ENCODE results near the gene GNPDA1. TPM values are rescaled to one million over a fixed set of nuclear protein-coding genes. Genes with fewer than 3 reads are reported as not detected.
"Not testable (repeated sequence)": the region's sequence is repeated elsewhere in the genome, so short reads cannot be mapped to it uniquely, and the experiment has no call there.

Gene GNPDA1
- 25.1 TPM for total RNA-seq

DNA sequence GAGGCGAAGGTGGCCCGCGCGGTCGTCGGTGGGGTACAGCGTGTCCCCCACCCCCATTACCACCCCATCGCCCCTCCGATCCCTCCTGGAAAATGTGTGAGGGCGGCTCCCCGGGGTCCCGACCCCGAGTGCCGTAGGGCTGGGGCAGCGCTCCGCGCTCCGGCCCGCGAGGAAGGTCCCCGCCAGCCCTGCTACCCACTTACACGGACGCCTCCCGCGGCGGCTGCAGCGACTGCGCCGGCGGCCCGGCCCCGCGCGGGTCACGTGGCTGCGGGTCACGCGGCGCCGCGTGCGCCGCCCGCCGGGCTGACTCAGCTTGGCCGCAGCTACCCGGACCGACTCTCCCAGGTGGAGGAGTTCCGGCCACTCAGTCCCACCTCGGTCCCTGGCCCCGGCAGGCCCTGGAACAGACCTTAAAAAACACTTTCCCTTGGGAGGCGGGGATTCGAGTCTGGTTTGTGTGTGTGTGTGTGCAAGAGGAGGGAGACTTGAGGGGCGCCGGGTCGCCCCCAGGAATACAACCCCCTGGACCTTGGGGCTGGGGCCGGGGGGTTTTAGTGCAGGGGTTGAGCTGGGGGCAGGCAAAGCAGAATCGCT is at the start of gene GNPDA1:
Gene GNPDA1 (minus strand): TSS at position 236 of the 597 bp plus-strand sequence. CDS start 992 bp downstream, outside the sequence.
- Histone ChIP-seq H3K4me3 (ENCODE audit: low read length in 3 of 3) (peak within 1 kb of the TSS; percentile 77 to 92 (median 85)), H3K4me1 (ENCODE audit: control insufficient read depth in 3 of 3, insufficient read depth in 3 of 3, low read length in 3 of 3) (peaks cover 18 to 35% (median 24%) of the 10 kb centered on the region in 3 donors), H3K27me3 (ENCODE audit: control insufficient read depth in 3 of 3, insufficient read depth in 3 of 3, low read length in 3 of 3) (no peaks in the 10 kb centered on the region), H3K9ac (ENCODE audit: low read depth in 1 of 3, low read length in 3 of 3) (peak within 1 kb of the TSS; percentile 87 to 95 (median 95)), H3K36me3 (ENCODE audit: control insufficient read depth in 3 of 3, insufficient read depth in 3 of 3, low read length in 3 of 3) (peaks cover 4 to 16% (median 9%) of the 10 kb centered on the region in 3 donors), H3K9me3 (ENCODE audit: control insufficient read depth in 3 of 3, low read length in 3 of 3) (no peaks in the 10 kb centered on the region), H3K27ac (ENCODE audit: low read depth, low read length) (peak within 1 kb of the TSS; percentile 98)

DNA sequence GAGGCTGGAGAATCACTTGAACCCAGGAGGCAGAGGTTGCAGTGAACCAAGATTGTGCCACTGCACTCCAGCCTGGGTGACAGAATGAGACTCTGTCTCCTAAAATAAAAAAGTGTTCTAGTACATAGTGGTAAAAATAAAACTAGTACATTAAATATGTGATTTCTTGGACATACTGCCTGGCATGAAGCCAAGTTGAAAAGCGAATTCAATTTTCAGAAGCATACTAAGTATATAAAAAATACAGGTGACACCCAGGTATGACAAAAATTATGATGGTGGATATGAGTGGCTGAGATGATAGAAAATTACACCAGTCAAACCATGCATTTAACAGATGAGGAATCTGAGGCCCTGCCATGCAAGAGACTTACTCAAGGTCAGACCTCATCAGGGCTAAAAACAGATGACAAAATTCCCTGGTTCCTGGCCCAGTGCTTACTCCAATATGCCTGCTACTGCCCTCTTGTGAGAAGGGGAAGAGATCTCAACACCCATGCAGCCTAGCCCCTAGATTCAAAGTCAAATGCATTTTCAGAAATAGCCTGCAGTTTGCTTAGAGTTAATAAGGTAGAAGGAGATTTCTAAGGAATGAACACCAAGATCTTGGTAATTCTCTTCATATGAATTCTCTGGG is 46.6 kb upstream of the GNPDA1 start:
- H3K4me1 ChIP-seq (ENCODE audit: control insufficient read depth in 3 of 3, insufficient read depth in 3 of 3, low read length in 3 of 3) = peaks cover 10 to 13% (median 12%) of the 10 kb centered on the region in 3 donors
- H3K9me3 ChIP-seq (ENCODE audit: control insufficient read depth in 3 of 3, low read length in 3 of 3) = no peaks in the 10 kb centered on the region
- no peaks in the 10 kb centered on the region for H3K36me3 ChIP-seq (ENCODE audit: control insufficient read depth in 3 of 3, insufficient read depth in 3 of 3, low read length in 3 of 3)
- H3K27me3 ChIP-seq (ENCODE audit: control insufficient read depth in 3 of 3, insufficient read depth in 3 of 3, low read length in 3 of 3) = no peaks in the 10 kb centered on the region
- no peak overlapping the region for H3K9ac ChIP-seq (ENCODE audit: low read depth in 1 of 3, low read length in 3 of 3)
- H3K27ac ChIP-seq (ENCODE audit: low read depth, low read length) = no peak overlapping the region
- no peak overlapping the region for H3K4me3 ChIP-seq (ENCODE audit: low read length in 3 of 3)

DNA sequence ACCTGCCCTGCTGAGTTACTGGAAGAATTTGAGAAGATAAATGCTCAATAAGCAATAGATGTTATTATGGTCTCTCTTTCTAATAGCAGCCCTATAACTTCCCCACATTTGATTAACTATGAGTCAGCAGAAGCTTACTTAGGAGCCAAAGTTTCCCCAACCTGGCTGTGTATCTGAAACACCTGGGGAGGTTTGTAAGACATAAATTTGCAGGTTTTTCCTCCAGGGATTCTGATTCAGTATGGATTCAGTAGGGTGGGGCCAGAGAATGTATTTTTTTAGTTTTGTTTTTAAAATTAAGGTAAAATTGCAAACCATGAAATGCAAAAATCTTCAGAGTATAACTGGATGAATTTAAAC is 44.9 kb upstream of the GNPDA1 start:
- Histone ChIP-seq H3K4me3 (ENCODE audit: low read length in 3 of 3) (no peak overlapping the region), H3K9me3 (ENCODE audit: control insufficient read depth in 3 of 3, low read length in 3 of 3) (no peaks in the 10 kb centered on the region), H3K9ac (ENCODE audit: low read depth in 1 of 3, low read length in 3 of 3) (no peak overlapping the region), H3K27me3 (ENCODE audit: control insufficient read depth in 3 of 3, insufficient read depth in 3 of 3, low read length in 3 of 3) (no peaks in the 10 kb centered on the region), H3K27ac (ENCODE audit: low read depth, low read length) (no peak overlapping the region), H3K36me3 (ENCODE audit: control insufficient read depth in 3 of 3, insufficient read depth in 3 of 3, low read length in 3 of 3) (no peaks in the 10 kb centered on the region), H3K4me1 (ENCODE audit: control insufficient read depth in 3 of 3, insufficient read depth in 3 of 3, low read length in 3 of 3) (peaks cover 0 to 2% (median 0%) of the 10 kb centered on the region in 3 donors)

DNA sequence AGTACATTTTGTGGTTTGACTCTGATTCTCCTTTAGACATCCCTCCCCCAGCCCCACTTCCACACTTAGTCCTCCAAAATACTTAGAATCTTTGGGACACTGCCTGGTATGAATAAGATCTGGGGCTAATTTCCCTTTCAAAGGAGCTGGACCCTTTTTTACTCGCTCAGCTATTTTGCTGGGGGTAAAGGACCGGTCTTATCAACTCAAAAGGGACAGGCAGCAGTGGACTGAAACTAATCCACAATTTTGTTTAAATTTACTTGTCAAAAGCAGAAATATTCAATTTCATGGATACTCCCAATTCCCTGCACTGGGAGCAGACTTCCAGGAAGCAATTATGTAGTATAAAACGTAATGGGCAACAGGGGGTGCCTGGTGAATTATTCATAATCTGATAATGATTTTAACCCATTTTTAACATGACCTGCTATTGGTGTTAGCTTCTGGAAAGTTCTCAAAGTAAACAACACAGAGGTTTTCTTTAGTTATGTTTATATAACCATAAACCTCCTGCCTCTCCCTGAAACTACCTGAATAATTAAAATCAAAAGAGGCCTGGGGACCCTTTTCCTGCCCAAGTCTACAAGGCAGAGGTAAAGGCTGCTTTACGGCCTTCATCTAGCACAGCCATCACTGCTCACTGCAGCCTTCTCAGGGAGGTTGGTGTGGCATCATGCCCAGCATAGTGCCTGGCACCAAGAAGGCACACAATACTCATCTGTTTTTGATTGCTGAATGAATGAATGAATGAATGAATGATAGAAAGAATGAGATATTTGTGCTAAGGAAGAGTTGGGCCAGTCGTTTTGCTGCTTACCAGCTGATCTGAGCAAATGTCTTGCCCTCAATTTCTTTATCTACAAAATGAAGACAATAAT is 44.2 kb upstream of the GNPDA1 start:
- H3K4me3 ChIP-seq (ENCODE audit: low read length in 3 of 3) = no peak overlapping the region
- no peaks in the 10 kb centered on the region for H3K9me3 ChIP-seq (ENCODE audit: control insufficient read depth in 3 of 3, low read length in 3 of 3)
- no peaks in the 10 kb centered on the region for H3K36me3 ChIP-seq (ENCODE audit: control insufficient read depth in 3 of 3, insufficient read depth in 3 of 3, low read length in 3 of 3)
- H3K27ac ChIP-seq (ENCODE audit: low read depth, low read length) = no peak overlapping the region
- H3K4me1 ChIP-seq (ENCODE audit: control insufficient read depth in 3 of 3, insufficient read depth in 3 of 3, low read length in 3 of 3) = peaks cover 0 to 2% (median 0%) of the 10 kb centered on the region in 3 donors
- no peaks in the 10 kb centered on the region for H3K27me3 ChIP-seq (ENCODE audit: control insufficient read depth in 3 of 3, insufficient read depth in 3 of 3, low read length in 3 of 3)
- no peak overlapping the region for H3K9ac ChIP-seq (ENCODE audit: low read depth in 1 of 3, low read length in 3 of 3)

DNA sequence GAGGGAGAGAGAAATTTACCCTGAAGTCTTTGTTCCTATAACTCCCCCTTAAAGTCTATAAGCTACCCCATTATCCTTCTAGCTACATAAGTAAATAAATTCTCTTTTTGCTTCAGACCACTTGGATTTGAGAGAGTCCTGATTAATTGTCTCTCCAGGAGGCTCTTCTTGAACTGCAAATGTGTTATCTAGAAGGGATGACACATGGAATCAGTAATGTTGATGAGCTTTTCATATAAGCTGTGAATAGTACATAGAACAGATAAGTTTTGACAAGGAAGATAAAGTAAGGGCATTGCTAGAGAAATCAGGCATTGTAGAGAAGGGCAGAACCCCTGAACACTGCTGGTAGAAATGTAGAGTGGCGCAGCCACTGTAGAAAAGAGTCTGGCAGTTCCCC is 42.5 kb upstream of the GNPDA1 start:
- no peaks in the 10 kb centered on the region for H3K27me3 ChIP-seq (ENCODE audit: control insufficient read depth in 3 of 3, insufficient read depth in 3 of 3, low read length in 3 of 3)
- H3K27ac ChIP-seq (ENCODE audit: low read depth, low read length) = no peak overlapping the region
- no peaks in the 10 kb centered on the region for H3K36me3 ChIP-seq (ENCODE audit: control insufficient read depth in 3 of 3, insufficient read depth in 3 of 3, low read length in 3 of 3)
- no peaks in the 10 kb centered on the region for H3K9me3 ChIP-seq (ENCODE audit: control insufficient read depth in 3 of 3, low read length in 3 of 3)
- H3K9ac ChIP-seq (ENCODE audit: low read depth in 1 of 3, low read length in 3 of 3) = no peak overlapping the region
- H3K4me3 ChIP-seq (ENCODE audit: low read length in 3 of 3) = no peak overlapping the region
- H3K4me1 ChIP-seq (ENCODE audit: control insufficient read depth in 3 of 3, insufficient read depth in 3 of 3, low read length in 3 of 3) = peaks cover 0 to 2% (median 0%) of the 10 kb centered on the region in 3 donors

DNA sequence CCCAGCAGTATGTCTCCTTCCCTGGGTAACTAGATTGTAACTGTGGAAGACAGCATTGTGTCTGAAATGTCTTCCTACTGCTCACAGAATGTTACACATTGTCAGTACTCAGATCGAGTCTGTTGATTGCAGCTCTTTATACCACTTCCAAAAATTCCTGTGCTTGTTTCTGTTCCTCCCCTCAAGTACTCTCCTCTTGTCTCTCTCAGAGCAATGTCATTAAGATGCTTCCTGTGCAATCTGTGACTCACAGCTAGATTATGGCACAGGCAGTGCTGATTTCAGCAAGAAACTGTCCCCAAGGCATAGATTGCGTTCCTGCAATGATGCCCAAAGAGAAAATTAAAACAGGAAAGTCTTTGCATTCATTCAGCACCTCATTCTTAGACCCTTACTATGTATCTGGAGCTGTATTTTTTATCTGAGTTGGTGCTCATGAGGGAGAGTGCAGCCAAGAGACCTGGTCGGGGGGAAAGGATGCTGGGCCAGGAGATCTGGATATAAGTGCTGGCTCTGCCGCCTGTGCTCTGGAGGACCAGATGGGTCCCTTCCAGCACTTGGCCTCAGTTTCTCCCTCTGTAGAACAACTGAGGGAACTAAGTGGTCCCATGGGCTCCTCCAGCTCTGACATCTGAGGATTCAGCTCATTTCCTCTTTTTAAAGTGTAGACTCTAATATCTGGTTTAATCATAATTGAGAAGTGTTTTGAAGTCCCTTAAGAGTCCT is 40.8 kb upstream of the GNPDA1 start:
- Histone ChIP-seq H3K36me3 (ENCODE audit: control insufficient read depth in 3 of 3, insufficient read depth in 3 of 3, low read length in 3 of 3) (no peaks in the 10 kb centered on the region), H3K27ac (ENCODE audit: low read depth, low read length) (no peak overlapping the region), H3K27me3 (ENCODE audit: control insufficient read depth in 3 of 3, insufficient read depth in 3 of 3, low read length in 3 of 3) (no peaks in the 10 kb centered on the region), H3K4me1 (ENCODE audit: control insufficient read depth in 3 of 3, insufficient read depth in 3 of 3, low read length in 3 of 3) (no peaks in the 10 kb centered on the region), H3K9me3 (ENCODE audit: control insufficient read depth in 3 of 3, low read length in 3 of 3) (no peaks in the 10 kb centered on the region), H3K9ac (ENCODE audit: low read depth in 1 of 3, low read length in 3 of 3) (peak overlapping the region in 1 of 3 donors; percentile 12), H3K4me3 (ENCODE audit: low read length in 3 of 3) (no peak overlapping the region)

DNA sequence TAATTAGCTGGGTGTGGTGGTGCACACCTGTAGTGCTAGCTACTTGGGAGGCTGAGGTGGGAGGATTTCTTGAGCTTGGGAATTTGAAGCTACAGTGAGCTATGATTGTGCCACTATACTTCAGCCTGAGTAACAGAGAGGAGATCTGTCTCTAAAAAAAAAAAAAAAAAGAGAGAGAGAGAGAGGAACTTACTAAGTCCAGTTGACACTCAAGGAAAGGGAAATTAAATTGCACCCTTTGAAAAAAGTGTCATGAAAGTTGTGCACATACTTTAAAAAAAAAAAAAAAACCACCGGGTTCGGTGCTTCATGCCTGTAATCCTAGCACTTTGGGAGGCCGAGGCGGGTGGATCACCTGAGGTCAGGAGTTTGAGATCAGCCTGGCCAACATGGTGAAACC is 39.2 kb upstream of the GNPDA1 start:
- H3K9ac ChIP-seq (ENCODE audit: low read depth in 1 of 3, low read length in 3 of 3) = not testable (repeated sequence)

DNA sequence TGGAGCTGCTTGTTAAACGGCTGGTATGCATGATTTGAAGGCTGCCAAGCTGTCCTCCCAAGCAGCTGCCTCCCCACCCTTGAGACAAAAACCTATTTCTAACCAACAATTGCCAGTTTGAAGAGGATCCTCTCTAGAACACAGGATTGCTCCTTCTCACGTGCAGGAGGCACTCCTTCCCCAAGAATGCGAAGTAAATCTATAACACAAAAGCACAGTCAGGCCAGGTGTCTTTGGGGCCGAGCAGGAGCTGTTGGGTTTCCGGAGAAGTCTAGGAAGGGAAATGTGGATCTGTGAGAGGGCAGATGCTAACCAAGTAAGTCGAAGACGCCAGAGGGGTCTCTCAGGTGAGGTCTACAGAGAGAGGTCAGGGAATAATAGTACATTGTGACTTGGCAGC is 35.4 kb upstream of the GNPDA1 start:
- H3K27me3 ChIP-seq (ENCODE audit: control insufficient read depth in 3 of 3, insufficient read depth in 3 of 3, low read length in 3 of 3) = no peaks in the 10 kb centered on the region

More for the DNA sequence above, 39.2 kb upstream of the GNPDA1 start:
- not testable (repeated sequence) for H3K27ac ChIP-seq (ENCODE audit: low read depth, low read length); H3K27me3 ChIP-seq (ENCODE audit: control insufficient read depth in 3 of 3, insufficient read depth in 3 of 3, low read length in 3 of 3); H3K4me3 ChIP-seq (ENCODE audit: low read length in 3 of 3); H3K4me1 ChIP-seq (ENCODE audit: control insufficient read depth in 3 of 3, insufficient read depth in 3 of 3, low read length in 3 of 3); H3K36me3 ChIP-seq (ENCODE audit: control insufficient read depth in 3 of 3, insufficient read depth in 3 of 3, low read length in 3 of 3); H3K9me3 ChIP-seq (ENCODE audit: control insufficient read depth in 3 of 3, low read length in 3 of 3)

DNA sequence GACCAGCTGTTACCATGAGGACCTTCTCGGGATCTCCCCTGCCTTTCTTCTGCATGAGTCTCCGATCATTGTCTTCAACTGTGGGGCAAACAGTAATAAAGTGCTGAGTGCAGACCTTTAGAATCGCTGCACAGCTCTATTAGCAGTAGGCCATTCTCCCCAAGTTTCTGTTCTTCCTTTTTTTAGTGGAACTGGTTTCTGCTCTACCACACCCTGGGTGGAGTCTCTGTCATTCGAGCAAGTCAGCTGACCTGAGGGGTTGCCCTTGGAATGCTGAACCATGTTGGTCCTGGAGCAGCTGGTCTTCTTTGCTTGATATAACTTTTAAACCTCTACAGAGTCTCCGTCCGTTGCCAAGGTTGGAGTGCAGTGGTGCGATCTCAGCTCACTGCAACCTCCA is 33.4 kb upstream of the GNPDA1 start:
- Histone ChIP-seq H3K27me3 (ENCODE audit: control insufficient read depth in 3 of 3, insufficient read depth in 3 of 3, low read length in 3 of 3) (no peaks in the 10 kb centered on the region), H3K36me3 (ENCODE audit: control insufficient read depth in 3 of 3, insufficient read depth in 3 of 3, low read length in 3 of 3) (no peaks in the 10 kb centered on the region), H3K4me1 (ENCODE audit: control insufficient read depth in 3 of 3, insufficient read depth in 3 of 3, low read length in 3 of 3) (no peaks in the 10 kb centered on the region), H3K27ac (ENCODE audit: low read depth, low read length) (no peak overlapping the region), H3K4me3 (ENCODE audit: low read length in 3 of 3) (no peak overlapping the region), H3K9ac (ENCODE audit: low read depth in 1 of 3, low read length in 3 of 3) (no peak overlapping the region), H3K9me3 (ENCODE audit: control insufficient read depth in 3 of 3, low read length in 3 of 3) (no peaks in the 10 kb centered on the region)

More for the DNA sequence above, 35.4 kb upstream of the GNPDA1 start:
- Histone ChIP-seq H3K4me1 (ENCODE audit: control insufficient read depth in 3 of 3, insufficient read depth in 3 of 3, low read length in 3 of 3) (no peaks in the 10 kb centered on the region), H3K4me3 (ENCODE audit: low read length in 3 of 3) (no peak overlapping the region), H3K9me3 (ENCODE audit: control insufficient read depth in 3 of 3, low read length in 3 of 3) (no peaks in the 10 kb centered on the region), H3K36me3 (ENCODE audit: control insufficient read depth in 3 of 3, insufficient read depth in 3 of 3, low read length in 3 of 3) (no peaks in the 10 kb centered on the region), H3K9ac (ENCODE audit: low read depth in 1 of 3, low read length in 3 of 3) (no peak overlapping the region), H3K27ac (ENCODE audit: low read depth, low read length) (no peak overlapping the region)
